ENCODE results near the gene TF.

TF gene

GRCh38 chr3:133745981-133746711, at the start of gene TF:
TSS of gene TF (plus strand) at chr3:133746393. CDS start at chr3:133746441, 48 bp downstream.
- no peaks in the 10 kb centered on the region for H3K36me3 ChIP-seq (replicated peaks)
- H3K4me1 ChIP-seq = no peaks in the 10 kb centered on the region
- in situ Hi-C loops (cut with MboI; ENCODE audit: low sequenced_read_pairs) = no loop called here
- 0 out of 2 replicates have a peak, but pooled peaks cover 3% of the 10 kb centered on the region for H3K27me3 ChIP-seq (ENCODE audit: low read depth)
- no peak for DNase-seq (ENCODE audit: low spot score in 2 of 2)
- H3K4me3 ChIP-seq = no peak within 1 kb of the TSS
- no peaks in the 10 kb centered on the region for H3K9me3 ChIP-seq

GRCh38 chr3:133697960-133698359, 48.2 kb upstream of the TF start:
- no peak overlapping the region for H3K4me3 ChIP-seq
- no peaks in the 10 kb centered on the region for H3K36me3 ChIP-seq (replicated peaks)
- no peak for DNase-seq (ENCODE audit: low spot score in 2 of 2)
- no peaks in the 10 kb centered on the region for H3K9me3 ChIP-seq
- in situ Hi-C loops (cut with MboI; ENCODE audit: low sequenced_read_pairs) = no loop called here
- no peaks in the 10 kb centered on the region for H3K4me1 ChIP-seq
- H3K27me3 ChIP-seq (ENCODE audit: low read depth) = no peaks in the 10 kb centered on the region

- no peaks in the 10 kb centered on the region for H3K36me3 ChIP-seq (replicated peaks)
- no peak for DNase-seq (ENCODE audit: low spot score in 2 of 2)
- in situ Hi-C loops (cut with MboI; ENCODE audit: low sequenced_read_pairs) = no loop called here
Measured at GRCh38 chr3:133699467-133699866, 46.7 kb upstream of the TF start.

GRCh38 chr3:133699903-133700302, 46.3 kb upstream of the TF start:
- Histone ChIP-seq H3K4me1 (no peaks in the 10 kb centered on the region), H3K27me3 (ENCODE audit: low read depth) (no peaks in the 10 kb centered on the region), H3K9me3 (no peaks in the 10 kb centered on the region), H3K36me3 (replicated peaks) (no peaks in the 10 kb centered on the region), H3K4me3 (no peak overlapping the region)
- in situ Hi-C loops (cut with MboI; ENCODE audit: low sequenced_read_pairs) = no loop called here
- DNase-seq (ENCODE audit: low spot score in 2 of 2) = no peak

More at GRCh38 chr3:133699467-133699866, 46.7 kb upstream of the TF start:
- no peaks in the 10 kb centered on the region for H3K27me3 ChIP-seq (ENCODE audit: low read depth)
- no peaks in the 10 kb centered on the region for H3K4me1 ChIP-seq
- H3K4me3 ChIP-seq = no peak overlapping the region
- H3K9me3 ChIP-seq = no peaks in the 10 kb centered on the region

GRCh38 chr3:133700351-133700750, 45.8 kb upstream of the TF start:
- no peak for DNase-seq (ENCODE audit: low spot score in 2 of 2)
- Histone ChIP-seq H3K27me3 (ENCODE audit: low read depth) (no peaks in the 10 kb centered on the region), H3K4me3 (no peak overlapping the region), H3K4me1 (no peaks in the 10 kb centered on the region), H3K9me3 (no peaks in the 10 kb centered on the region), H3K36me3 (replicated peaks) (no peaks in the 10 kb centered on the region)
- in situ Hi-C loops (cut with MboI; ENCODE audit: low sequenced_read_pairs) = no loop called here

- Histone ChIP-seq H3K27me3 (ENCODE audit: low read depth) (no peaks in the 10 kb centered on the region), H3K4me1 (no peaks in the 10 kb centered on the region), H3K9me3 (no peaks in the 10 kb centered on the region), H3K4me3 (no peak overlapping the region), H3K36me3 (replicated peaks) (no peaks in the 10 kb centered on the region)
- DNase-seq (ENCODE audit: low spot score in 2 of 2) = no peak
- in situ Hi-C loops (cut with MboI; ENCODE audit: low sequenced_read_pairs) = no loop called here
Measured at GRCh38 chr3:133701435-133702358, 44.5 kb upstream of the TF start.

- Histone ChIP-seq H3K4me1 (no peaks in the 10 kb centered on the region), H3K9me3 (no peaks in the 10 kb centered on the region), H3K27me3 (ENCODE audit: low read depth) (no peaks in the 10 kb centered on the region), H3K4me3 (no peak overlapping the region), H3K36me3 (replicated peaks) (no peaks in the 10 kb centered on the region)
- DNase-seq (ENCODE audit: low spot score in 2 of 2) = no peak
- in situ Hi-C loops (cut with MboI; ENCODE audit: low sequenced_read_pairs) = no loop called here
Measured at GRCh38 chr3:133703915-133704314, 42.3 kb upstream of the TF start.

- no peak overlapping the region for H3K4me3 ChIP-seq
- H3K9me3 ChIP-seq = no peaks in the 10 kb centered on the region
- H3K36me3 ChIP-seq (replicated peaks) = no peaks in the 10 kb centered on the region
- H3K27me3 ChIP-seq (ENCODE audit: low read depth) = no peaks in the 10 kb centered on the region
- in situ Hi-C loops (cut with MboI; ENCODE audit: low sequenced_read_pairs) = no loop called here
- no peaks in the 10 kb centered on the region for H3K4me1 ChIP-seq
- no peak for DNase-seq (ENCODE audit: low spot score in 2 of 2)
Measured at GRCh38 chr3:133706033-133706432, 40.2 kb upstream of the TF start.

- in situ Hi-C loops (cut with MboI; ENCODE audit: low sequenced_read_pairs) = no loop called here
- no peaks in the 10 kb centered on the region for H3K9me3 ChIP-seq
- no peaks in the 10 kb centered on the region for H3K4me1 ChIP-seq
- H3K27me3 ChIP-seq (ENCODE audit: low read depth) = no peaks in the 10 kb centered on the region
- no peak for DNase-seq (ENCODE audit: low spot score in 2 of 2)
- H3K4me3 ChIP-seq = no peak overlapping the region
- H3K36me3 ChIP-seq (replicated peaks) = no peaks in the 10 kb centered on the region
Measured at GRCh38 chr3:133709139-133709750, 36.9 kb upstream of the TF start.

- no peaks in the 10 kb centered on the region for H3K27me3 ChIP-seq (ENCODE audit: low read depth)
- H3K36me3 ChIP-seq (replicated peaks) = no peaks in the 10 kb centered on the region
- H3K4me3 ChIP-seq = no peak overlapping the region
- no peaks in the 10 kb centered on the region for H3K9me3 ChIP-seq
- DNase-seq (ENCODE audit: low spot score in 2 of 2) = no peak
- in situ Hi-C loops (cut with MboI; ENCODE audit: low sequenced_read_pairs) = no loop called here
- H3K4me1 ChIP-seq = no peaks in the 10 kb centered on the region
Measured at GRCh38 chr3:133711013-133711412, 35.2 kb upstream of the TF start.

- in situ Hi-C loops (cut with MboI; ENCODE audit: low sequenced_read_pairs) = no loop called here
- Histone ChIP-seq H3K4me3 (no peak overlapping the region), H3K36me3 (replicated peaks) (no peaks in the 10 kb centered on the region), H3K4me1 (no peaks in the 10 kb centered on the region), H3K27me3 (ENCODE audit: low read depth) (no peaks in the 10 kb centered on the region), H3K9me3 (no peaks in the 10 kb centered on the region)
- DNase-seq (ENCODE audit: low spot score in 2 of 2) = no peak
Measured at GRCh38 chr3:133712017-133712416, 34.2 kb upstream of the TF start.

GRCh38 chr3:133713347-133713746, 32.8 kb upstream of the TF start:
- no peaks in the 10 kb centered on the region for H3K9me3 ChIP-seq
- DNase-seq (ENCODE audit: low spot score in 2 of 2) = no peak
- no peak overlapping the region for H3K4me3 ChIP-seq
- no peaks in the 10 kb centered on the region for H3K36me3 ChIP-seq (replicated peaks)
- no peaks in the 10 kb centered on the region for H3K27me3 ChIP-seq (ENCODE audit: low read depth)
- H3K4me1 ChIP-seq = no peaks in the 10 kb centered on the region
- in situ Hi-C loops (cut with MboI; ENCODE audit: low sequenced_read_pairs) = no loop called here

- DNase-seq (ENCODE audit: low spot score in 2 of 2) = no peak
- Histone ChIP-seq H3K36me3 (replicated peaks) (no peaks in the 10 kb centered on the region), H3K4me1 (no peaks in the 10 kb centered on the region), H3K9me3 (no peaks in the 10 kb centered on the region), H3K27me3 (ENCODE audit: low read depth) (no peaks in the 10 kb centered on the region), H3K4me3 (no peak overlapping the region)
- in situ Hi-C loops (cut with MboI; ENCODE audit: low sequenced_read_pairs) = no loop called here
Measured at GRCh38 chr3:133717424-133717823, 28.8 kb upstream of the TF start.

- Histone ChIP-seq H3K9me3 (no peaks in the 10 kb centered on the region), H3K36me3 (replicated peaks) (no peaks in the 10 kb centered on the region), H3K4me3 (no peak overlapping the region), H3K4me1 (no peaks in the 10 kb centered on the region), H3K27me3 (ENCODE audit: low read depth) (no peaks in the 10 kb centered on the region)
- no peak for DNase-seq (ENCODE audit: low spot score in 2 of 2)
- in situ Hi-C loops (cut with MboI; ENCODE audit: low sequenced_read_pairs) = no loop called here
Measured at GRCh38 chr3:133722935-133723334, 23.3 kb upstream of the TF start.
